Suprapubic skin (tissue), 4 donors: Measurements from ENCODE around the gene CARMIL3. TPM values are rescaled to one million over a fixed set of nuclear protein-coding genes. Genes with fewer than 3 reads are reported as not detected.

ENCODE experiments used
- DNase-seq, 2 donors: peaks; one replicate each; pipeline ENCODE4 v3.0.0-alpha.2; 2019; ENCODE audit warnings: low spot score in 2 of 2
- H3K27ac ChIP-seq: fragments of 200-600 bp; sonication (generic); one replicate; pipeline ENCODE4 v1.5.1; 2019
- H3K27me3 ChIP-seq: fragments of 200-600 bp; sonication (generic); one replicate; pipeline ENCODE4 v1.5.1; 2019
- H3K36me3 ChIP-seq: fragments of 200-600 bp; sonication (generic); one replicate; pipeline ENCODE4 v1.5.1; 2019
- H3K4me1 ChIP-seq: fragments of 200-600 bp; sonication (generic); one replicate; pipeline ENCODE4 v1.5.1; 2019
- H3K4me3 ChIP-seq: fragments of 200-600 bp; sonication (generic); one replicate; pipeline ENCODE4 v1.5.1; 2019; ENCODE audit warnings: mild to moderate bottlenecking
- H3K9me3 ChIP-seq: fragments of 200-600 bp; sonication (generic); one replicate; pipeline ENCODE4 v1.5.1; 2019
- EP300 ChIP-seq: sonication (generic); formaldehyde crosslinking; IDR thresholded peaks from one replicate; pipeline ENCODE4 v1.6.1; 2017; ENCODE audit warnings: antibody characterized with exemption
- POLR2A ChIP-seq, 2 donors: fragments of 450-650 bp; IDR thresholded peaks; one replicate each; pipeline ENCODE4 v1.6.1; 2017; ENCODE audit warnings: antibody characterized with exemption in 2 of 2, mild to moderate bottlenecking in 2 of 2, moderate library complexity in 2 of 2
- POLR2AphosphoS5 ChIP-seq, 3 donors: sonication (generic); formaldehyde crosslinking; IDR thresholded peaks; one replicate each; pipeline ENCODE4 v1.6.1; 2017; ENCODE audit warnings: antibody characterized with exemption in 3 of 3
- WGBS: methylation state at CpG from one replicate; pipeline ENCODE4 v1.1.5; 2018; 5-methylcytosine and 5-hydroxymethylcytosine counted together
- total RNA-seq, 4 donors: library from RNA; depleted of rRNA; stranded (reverse); fragments of >200 nt; gene quantifications; one replicate each; pipeline ENCODE4 v1.1.0, GENCODE V29; 2016
- TF ChIP-seq, protein P1 (sequence below), 2 donors: fragments of 200-600 bp in 1 of 2; fragments of 450-650 bp in 1 of 2; sonication (generic) in 1 of 2; IDR thresholded peaks; one replicate each; pipeline ENCODE4 v1.5.1; 2016 to 2019; ENCODE audit warnings: antibody characterized with exemption in 2 of 2, mild to moderate bottlenecking in 1 of 2, moderate library complexity in 1 of 2

Gene CARMIL3
- total RNA-seq, 4 donors from 2014 or later, result 5.9 to 11.2 (median 7.7) TPM

DNA sequence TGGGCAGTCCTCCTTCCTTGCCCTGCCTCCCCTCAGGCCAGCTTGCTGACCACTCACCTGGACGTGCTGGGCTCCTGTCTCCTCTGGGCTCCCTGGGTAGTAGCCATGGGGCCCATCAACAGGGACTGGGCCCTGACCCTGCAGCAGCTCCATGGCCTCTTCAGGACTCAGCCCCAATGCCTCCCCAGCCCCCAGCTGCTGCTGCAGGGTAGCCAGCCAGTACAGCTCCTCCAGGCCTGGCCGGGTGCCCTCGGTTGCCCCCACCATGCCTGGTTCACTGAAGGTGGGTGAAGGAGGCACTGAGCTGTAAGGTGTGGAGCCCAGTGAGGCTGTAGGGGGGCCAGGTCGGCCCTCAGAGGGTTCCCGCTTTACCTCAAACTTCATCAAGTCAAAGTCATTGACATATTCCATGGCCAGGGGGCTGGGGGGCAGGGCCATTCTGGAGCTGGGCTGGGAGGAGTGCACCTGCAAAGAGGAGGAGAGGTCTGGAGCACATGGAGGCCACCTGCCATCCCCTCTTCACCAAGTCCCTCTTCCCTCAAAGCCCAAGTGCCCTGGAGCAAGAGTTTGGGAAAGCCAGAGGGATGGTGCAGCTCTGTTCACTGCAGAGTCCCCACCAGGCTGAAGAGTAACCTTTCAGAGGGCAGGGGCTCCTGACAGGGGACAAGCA lies 30.7 kb downstream of the CARMIL3 start:
- TF ChIP-seq EP300, result no peak
- TF ChIP-seq POLR2AphosphoS5 (IDR thresholded peaks at IDR 0.05), result no peak
- no peak for TF ChIP-seq POLR2A (IDR thresholded peaks at IDR 0.05)
- TF ChIP-seq, protein P1, sequence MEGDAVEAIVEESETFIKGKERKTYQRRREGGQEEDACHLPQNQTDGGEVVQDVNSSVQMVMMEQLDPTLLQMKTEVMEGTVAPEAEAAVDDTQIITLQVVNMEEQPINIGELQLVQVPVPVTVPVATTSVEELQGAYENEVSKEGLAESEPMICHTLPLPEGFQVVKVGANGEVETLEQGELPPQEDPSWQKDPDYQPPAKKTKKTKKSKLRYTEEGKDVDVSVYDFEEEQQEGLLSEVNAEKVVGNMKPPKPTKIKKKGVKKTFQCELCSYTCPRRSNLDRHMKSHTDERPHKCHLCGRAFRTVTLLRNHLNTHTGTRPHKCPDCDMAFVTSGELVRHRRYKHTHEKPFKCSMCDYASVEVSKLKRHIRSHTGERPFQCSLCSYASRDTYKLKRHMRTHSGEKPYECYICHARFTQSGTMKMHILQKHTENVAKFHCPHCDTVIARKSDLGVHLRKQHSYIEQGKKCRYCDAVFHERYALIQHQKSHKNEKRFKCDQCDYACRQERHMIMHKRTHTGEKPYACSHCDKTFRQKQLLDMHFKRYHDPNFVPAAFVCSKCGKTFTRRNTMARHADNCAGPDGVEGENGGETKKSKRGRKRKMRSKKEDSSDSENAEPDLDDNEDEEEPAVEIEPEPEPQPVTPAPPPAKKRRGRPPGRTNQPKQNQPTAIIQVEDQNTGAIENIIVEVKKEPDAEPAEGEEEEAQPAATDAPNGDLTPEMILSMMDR (IDR thresholded peaks at IDR 0.05), result no peak
- Histone ChIP-seq H3K9me3 (no peaks in the 10 kb centered on the region), H3K27ac (no peak overlapping the region), H3K4me3 (no peak overlapping the region), H3K36me3 (no peaks in the 10 kb centered on the region), H3K27me3 (no peaks in the 10 kb centered on the region), H3K4me1 (peaks cover 16% of the 10 kb centered on the region)
- WGBS, result 97% methylated on average over 5 of the region's 5 CpGs
- DNase-seq, result no peak

DNA sequence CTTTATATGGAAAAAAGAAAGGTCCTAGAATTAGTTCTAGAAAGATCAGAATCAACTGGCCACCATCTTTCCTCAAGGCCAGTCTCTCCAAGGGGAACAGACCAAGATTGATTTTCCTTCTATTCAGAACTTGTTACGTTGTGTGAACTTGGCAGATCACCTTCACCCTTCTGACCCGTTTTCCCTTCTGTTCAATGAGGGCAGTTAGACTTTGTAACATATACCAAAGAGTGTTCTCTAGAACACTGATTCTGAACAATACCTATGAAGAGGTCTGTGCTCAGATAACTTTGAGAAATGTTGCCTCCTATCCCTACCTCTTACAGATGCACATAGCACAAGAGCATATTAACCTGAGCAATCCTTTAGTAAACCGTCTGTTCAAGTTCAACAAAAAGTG lies 31.7 kb downstream of the CARMIL3 start:
- WGBS, result 81% methylated on average over 3 of the region's 3 CpGs
- no peak for TF ChIP-seq POLR2AphosphoS5 (IDR thresholded peaks at IDR 0.05)
- TF ChIP-seq EP300, result no peak
- TF ChIP-seq, protein P1 (IDR thresholded peaks at IDR 0.05), result no peak
- TF ChIP-seq POLR2A (IDR thresholded peaks at IDR 0.05), result no peak
- H3K4me3 ChIP-seq, result no peak overlapping the region
- H3K36me3 ChIP-seq, result no peaks in the 10 kb centered on the region
- no peak for DNase-seq
- no peaks in the 10 kb centered on the region for H3K9me3 ChIP-seq
- H3K27ac ChIP-seq, result no peak overlapping the region
- H3K4me1 ChIP-seq, result peaks cover 16% of the 10 kb centered on the region
- no peaks in the 10 kb centered on the region for H3K27me3 ChIP-seq

DNA sequence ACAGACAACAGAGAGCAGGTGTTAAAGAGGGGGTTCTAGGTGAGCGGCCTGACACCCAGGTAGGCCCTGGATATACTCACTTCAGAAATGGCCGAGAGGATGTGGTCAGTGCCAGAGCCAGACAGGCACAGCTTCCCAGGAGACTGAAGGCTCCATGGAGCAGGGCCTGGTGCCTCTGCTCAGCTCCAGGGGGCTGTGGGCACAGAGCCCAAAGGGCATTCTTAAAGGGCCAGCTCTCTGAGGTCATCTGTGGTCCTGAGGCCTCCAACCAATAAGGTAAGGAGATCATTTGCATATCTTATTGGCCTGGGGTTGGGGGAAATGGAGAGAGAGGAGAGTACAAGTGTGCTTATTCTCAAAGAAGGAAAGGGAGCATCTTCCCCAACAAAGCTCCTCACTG lies 32.6 kb downstream of the CARMIL3 start:
- WGBS, result 93% methylated on average over 2 of the region's 2 CpGs
- Histone ChIP-seq H3K36me3 (no peaks in the 10 kb centered on the region), H3K4me1 (peaks cover 16% of the 10 kb centered on the region), H3K4me3 (no peak overlapping the region), H3K9me3 (no peaks in the 10 kb centered on the region), H3K27me3 (no peaks in the 10 kb centered on the region), H3K27ac (no peak overlapping the region)
- DNase-seq, result no peak
- TF ChIP-seq EP300 (no peak), POLR2AphosphoS5 (IDR thresholded peaks at IDR 0.05) (no peak), POLR2A (IDR thresholded peaks at IDR 0.05) (no peak)
- TF ChIP-seq, protein P1 (IDR thresholded peaks at IDR 0.05), result no peak

DNA sequence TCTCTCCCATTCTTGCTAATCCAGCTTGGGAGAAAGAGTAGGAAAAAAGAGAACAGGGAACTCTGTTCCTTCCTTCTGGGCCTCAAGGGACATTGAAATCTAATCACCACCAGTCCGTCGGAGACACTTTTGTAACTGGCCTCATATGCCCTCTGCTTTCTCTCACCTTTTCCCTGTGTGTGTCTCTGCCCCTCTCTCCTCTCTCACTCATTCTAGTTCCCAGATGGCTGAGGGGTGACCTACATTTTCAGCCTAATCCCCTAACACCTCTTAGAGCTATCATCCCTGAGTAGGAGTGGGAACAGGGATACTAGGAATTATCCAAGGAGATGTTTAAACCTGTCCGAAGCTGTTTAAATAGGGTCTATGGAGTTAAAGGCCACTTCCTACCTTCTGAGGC lies 33.4 kb downstream of the CARMIL3 start:
- no peak for DNase-seq
- no peaks in the 10 kb centered on the region for H3K9me3 ChIP-seq
- no peak overlapping the region for H3K27ac ChIP-seq
- H3K27me3 ChIP-seq, result no peaks in the 10 kb centered on the region
- no peaks in the 10 kb centered on the region for H3K36me3 ChIP-seq
- H3K4me3 ChIP-seq, result no peak overlapping the region
- peaks cover 16% of the 10 kb centered on the region for H3K4me1 ChIP-seq
- no peak for TF ChIP-seq POLR2AphosphoS5 (IDR thresholded peaks at IDR 0.05)
- no peak for TF ChIP-seq EP300
- TF ChIP-seq POLR2A (IDR thresholded peaks at IDR 0.05), result no peak
- TF ChIP-seq, protein P1 (IDR thresholded peaks at IDR 0.05), result no peak
- 91% methylated on average over 3 of the region's 3 CpGs for WGBS

DNA sequence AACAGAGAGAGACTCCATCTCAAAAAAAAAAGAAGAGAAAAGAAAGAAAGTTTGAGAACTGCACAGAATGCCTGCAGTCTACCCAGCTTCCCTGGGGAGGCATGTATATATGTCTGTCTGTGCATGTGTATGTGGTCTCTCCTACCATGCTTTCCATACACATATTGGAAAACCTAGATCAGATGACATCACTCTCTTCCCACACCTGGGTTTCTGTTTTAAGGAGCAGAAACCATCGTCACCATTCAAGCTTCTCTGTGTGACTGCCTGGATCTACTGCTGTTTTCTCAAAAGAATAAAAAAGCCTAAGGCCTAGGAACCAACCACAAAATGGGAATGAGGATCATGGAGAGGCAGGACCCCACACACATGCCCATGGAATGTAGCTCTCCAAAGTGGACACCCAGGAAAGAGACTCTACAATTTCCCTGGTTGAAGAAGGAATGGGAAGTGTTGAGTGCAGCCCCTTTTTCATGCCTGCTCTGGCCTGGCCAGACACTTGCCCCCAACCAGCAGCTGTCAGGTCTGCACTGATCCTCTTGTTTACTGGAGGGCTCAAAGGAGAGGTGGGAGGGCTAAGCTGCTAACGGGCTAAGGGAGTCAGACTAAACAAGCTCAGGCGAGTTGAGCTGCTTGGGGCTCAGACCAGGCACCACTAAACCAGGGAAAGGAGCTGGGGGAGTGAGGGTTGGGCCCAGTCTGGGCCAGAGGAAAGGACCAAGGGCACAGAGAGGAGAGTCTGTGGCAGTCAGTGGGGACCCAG lies 34.6 kb downstream of the CARMIL3 start:
- Histone ChIP-seq H3K9me3 (no peaks in the 10 kb centered on the region), H3K36me3 (no peaks in the 10 kb centered on the region), H3K4me1 (peaks cover 5% of the 10 kb centered on the region), H3K27me3 (no peaks in the 10 kb centered on the region), H3K27ac (no peak overlapping the region), H3K4me3 (no peak overlapping the region)
- DNase-seq, result no peak
- TF ChIP-seq POLR2A (IDR thresholded peaks at IDR 0.05) (no peak), EP300 (no peak), POLR2AphosphoS5 (IDR thresholded peaks at IDR 0.05) (no peak)
- TF ChIP-seq, protein P1 (IDR thresholded peaks at IDR 0.05), result no peak
- WGBS, result 75% methylated on average over 3 of the region's 3 CpGs
